HepG2 (cell line): ENCODE results near the gene CFAP119. TPM values are rescaled to one million over a fixed set of nuclear protein-coding genes. Genes with fewer than 3 reads are reported as not detected.

Experiments
- CBX5 ChIP-seq: sonication (generic); formaldehyde crosslinking; IDR thresholded peaks from 2 replicates; pipeline ENCODE4 v1.4.0; 2020; ENCODE audit warnings: missing genetic modification reagents, borderline replicate concordance
- DNMT1 ChIP-seq: sonication (generic); formaldehyde crosslinking; IDR thresholded peaks from 2 replicates; pipeline ENCODE4 v1.5.1; 2020; ENCODE audit warnings: mild to moderate bottlenecking, missing genetic modification reagents
- ESRRA ChIP-seq: sonication (generic); formaldehyde crosslinking; IDR thresholded peaks from 2 replicates; pipeline ENCODE4 v1.5.1; 2020; ENCODE audit warnings: mild to moderate bottlenecking, low read depth, missing genetic modification reagents
- FOXC1 ChIP-seq: sonication (generic); formaldehyde crosslinking; IDR thresholded peaks from 2 replicates; pipeline ENCODE4 v1.8.0; 2022; ENCODE audit warnings: mild to moderate bottlenecking, missing genetic modification reagents, borderline replicate concordance
- GABPB1 ChIP-seq: IDR thresholded peaks from 2 replicates; pipeline ENCODE4 v1.6.1; 2016; ENCODE audit warnings: mild to moderate bottlenecking, missing genetic modification reagents, moderate library complexity, missing compliant biosample characterization
- HNF4A ChIP-seq: sonication (generic); formaldehyde crosslinking; IDR thresholded peaks from 2 replicates; pipeline ENCODE4 v1.4.0; 2020; ENCODE audit warnings: missing genetic modification reagents
- KDM6A ChIP-seq: IDR thresholded peaks from 2 replicates; pipeline ENCODE4 v1.6.1; 2016; ENCODE audit warnings: low read depth
- MAFF ChIP-seq: IDR thresholded peaks from 2 replicates; pipeline ENCODE4 v1.6.1; 2011; ENCODE audit warnings: low read depth, low read length, improper control_type of control experiment
- NONO ChIP-seq, 2 experiments: fragments of 450-650 bp in 1 of 2; sonication (generic) in 1 of 2; formaldehyde crosslinking in 1 of 2; IDR thresholded peaks in 1 of 2; conservative IDR thresholded peaks in 1 of 2; 2 replicates each; pipeline versions ENCODE4 v1.6.1 to v1.8.0; 2017 to 2022; ENCODE audit warnings: mild to moderate bottlenecking in 1 of 2, missing genetic modification reagents in 1 of 2, moderate library complexity in 1 of 2
- NR3C1 ChIP-seq: sonication (generic); formaldehyde crosslinking; IDR thresholded peaks from 2 replicates; pipeline ENCODE4 v1.4.0; 2020; ENCODE audit warnings: missing genetic modification reagents
- PPARG ChIP-seq: conservative IDR thresholded peaks from 2 replicates; pipeline ENCODE4 v1.6.1; 2016; ENCODE audit warnings: missing biosample characterization, missing genetic modification reagents
- RCOR2 ChIP-seq: IDR thresholded peaks from 2 replicates; pipeline ENCODE4 v1.6.1; 2016; ENCODE audit warnings: missing biosample characterization, missing genetic modification reagents
- SAP130 ChIP-seq: IDR thresholded peaks from 2 replicates; pipeline ENCODE4 v1.6.1; 2016; ENCODE audit warnings: low read depth
- SIN3A ChIP-seq: IDR thresholded peaks from 2 replicates; pipeline ENCODE4 v1.6.1; 2011; ENCODE audit warnings: low read depth, mild to moderate bottlenecking, control low read depth, low read length, borderline replicate concordance
- TRAFD1 ChIP-seq: sonication (generic); formaldehyde crosslinking; IDR thresholded peaks from 2 replicates; pipeline ENCODE4 v1.5.1; 2020; ENCODE audit warnings: missing genetic modification reagents, mild to moderate bottlenecking, borderline replicate concordance
- ZNF274 ChIP-seq: sonication (generic); formaldehyde crosslinking; IDR thresholded peaks from 2 replicates; pipeline ENCODE4 v1.5.1; 2020; ENCODE audit warnings: mild to moderate bottlenecking, missing genetic modification reagents
- ZNF276 ChIP-seq: sonication (generic); formaldehyde crosslinking; IDR thresholded peaks from 2 replicates; pipeline ENCODE4 v1.4.0; 2020; ENCODE audit warnings: mild to moderate bottlenecking, low read depth, missing genetic modification reagents
- ZNF354B ChIP-seq: sonication (generic); formaldehyde crosslinking; IDR thresholded peaks from 2 replicates; pipeline ENCODE4 v1.8.0; 2022; ENCODE audit warnings: mild to moderate bottlenecking, missing genetic modification reagents
- ZNF501 ChIP-seq: sonication (generic); formaldehyde crosslinking; IDR thresholded peaks from 2 replicates; pipeline ENCODE4 v1.5.1; 2020; ENCODE audit warnings: mild to moderate bottlenecking, moderate library complexity, missing genetic modification reagents
- ZNF569 ChIP-seq: sonication (generic); formaldehyde crosslinking; IDR thresholded peaks from 2 replicates; pipeline ENCODE4 v1.5.0; 2020; ENCODE audit warnings: mild to moderate bottlenecking, missing genetic modification reagents, moderate library complexity, borderline replicate concordance
- ZNF678 ChIP-seq: sonication (generic); formaldehyde crosslinking; IDR thresholded peaks from 2 replicates; pipeline ENCODE4 v1.4.0; 2020; ENCODE audit warnings: mild to moderate bottlenecking, missing genetic modification reagents
- ZNF766 ChIP-seq: sonication (generic); formaldehyde crosslinking; IDR thresholded peaks from 2 replicates; pipeline ENCODE4 v1.5.0; 2020; ENCODE audit warnings: missing genetic modification reagents, borderline replicate concordance
- ZNF878 ChIP-seq: sonication (generic); formaldehyde crosslinking; IDR thresholded peaks from 2 replicates; pipeline ENCODE4 v1.8.1; 2023; ENCODE audit warnings: mild to moderate bottlenecking, missing genetic modification reagents, moderate library complexity
- ZSCAN25 ChIP-seq: sonication (generic); formaldehyde crosslinking; IDR thresholded peaks from 2 replicates; pipeline ENCODE4 v1.8.0; 2022; ENCODE audit warnings: mild to moderate bottlenecking, missing genetic modification reagents
- polyA plus RNA-seq, 8 experiments: library from polyadenylated mRNA; depleted of rRNA in 3 of 8; stranded (reverse) in 7 of 8; unstranded in 1 of 8; fragments of >200 nt; fragmentation: Illumina TruSeq in 4 of 8; extraction: Trizol in 4 of 8; gene quantifications; 2 replicates each; pipeline versions ENCODE4 v1.2.1 to v1.2.3, GENCODE V29; 2011 to 2016; ENCODE audit warnings: low read depth in 4 of 8, missing spikeins in 1 of 8, mixed read lengths in 1 of 8; ENCODE audit not compliant: insufficient read depth in 1 of 8
- total RNA-seq, 5 experiments: library from RNA; depleted of rRNA; stranded (reverse); fragments of >200 nt; fragmentation: Illumina TruSeq; extraction: Trizol; gene quantifications; 2 replicates each; pipeline ENCODE4 v1.2.3, GENCODE V29; 2016; ENCODE audit warnings: low read depth in 1 of 5

Gene CFAP119
- total and polyA plus RNA-seq, 2 of the 13 experiments (the other 11 are each of a cell fraction or from before 2014, with no cell fraction given) = 6.4 TPM

GRCh38 chr16:30747799-30748633 is 13.8 kb downstream of the CFAP119 start, which contains the start of gene PHKG2 (continued):
- TF ChIP-seq NONO (IDR thresholded peaks at IDR 0.05) (no peak), NONO (CRISPR knock-in tag; conservative IDR thresholded peaks at IDR 0.05) (peak; percentile 71), ZNF354B (CRISPR knock-in tag) (0 out of 2 replicates have a peak, but pooled peaks have one; percentile 58), ZSCAN25 (CRISPR knock-in tag) (peak; percentile 49; the same call in 1 of the 2 replicates), TRAFD1 (CRISPR knock-in tag) (no peak), ZNF276 (CRISPR knock-in tag) (0 out of 2 replicates have a peak, but pooled peaks have one; percentile 73), SIN3A (peak; percentile 98), HNF4A (CRISPR knock-in tag) (peak; percentile 21; the same call in 1 of the 2 replicates), GABPB1 (peak; percentile 91), NR3C1 (CRISPR knock-in tag) (no peak), KDM6A (CRISPR knock-in tag) (0 out of 2 replicates have a peak, but pooled peaks have one; percentile 3), SAP130 (CRISPR knock-in tag) (peak; percentile 98), FOXC1 (CRISPR knock-in tag) (peak; percentile 88; the same call in 1 of the 2 replicates), CBX5 (peak; percentile 14; the same call in 1 of the 2 replicates), DNMT1 (CRISPR knock-in tag) (0 out of 2 replicates have a peak, but pooled peaks have one; percentile 57), RCOR2 (CRISPR knock-in tag) (peak; percentile 40; the same call in 1 of the 2 replicates), MAFF (no peak), ZNF501 (peak; percentile 86), PPARG (no peak; the same call in 1 of the 2 replicates), ZNF569 (CRISPR knock-in tag) (no peak), ZNF878 (0 out of 2 replicates have a peak, but pooled peaks have one; percentile 42), ESRRA (CRISPR knock-in tag) (no peak; the same call in 1 of the 2 replicates), ZNF766 (CRISPR knock-in tag) (peak; percentile 73; the same call in 1 of the 2 replicates), ZNF678 (CRISPR knock-in tag) (no peak), ZNF274 (CRISPR knock-in tag) (peak; percentile 58; the same call in 1 of the 2 replicates)
